Subcutaneous adipose tissue (tissue), 4 donors: ENCODE results near the gene NEURL3. TPM values are rescaled to one million over a fixed set of nuclear protein-coding genes. Genes with fewer than 3 reads are reported as not detected.

Experiments
- CTCF ChIP-seq: fragments of 450-650 bp; IDR thresholded peaks from one replicate; pipeline ENCODE4 v1.5.1; 2016; ENCODE audit warnings: low read depth, mild to moderate bottlenecking, control low read depth, antibody characterized with exemption, moderate library complexity
- total RNA-seq, 4 donors: library from RNA; depleted of rRNA; stranded (reverse); fragments of >200 nt; gene quantifications; one replicate each; pipeline ENCODE4 v1.1.0, GENCODE V29; 2016

NEURL3 gene
- total RNA-seq, 4 donors from 2014 or later: 3.6 TPM; not detected in 3

GRCh38 chr2:96508521-96509113, 3.5 kb upstream of the NEURL3 start:
- no peak for TF ChIP-seq CTCF

GRCh38 chr2:96507957-96508520, 2.9 kb upstream of the NEURL3 start:
- TF ChIP-seq CTCF: no peak

GRCh38 chr2:96506907-96507240, 1.7 kb upstream of the NEURL3 start:
- no peak for TF ChIP-seq CTCF

GRCh38 chr2:96506016-96506906, 1.1 kb upstream of the NEURL3 start:
- no peak for TF ChIP-seq CTCF

- TF ChIP-seq CTCF: no peak
Observed at GRCh38 chr2:96503637-96504243, 1.4 kb downstream of the NEURL3 start.

- no peak for TF ChIP-seq CTCF
Observed at GRCh38 chr2:96502891-96503636, 2.1 kb downstream of the NEURL3 start.
